Pericardium fibroblast (primary cell): ENCODE data around the gene ERGIC3. TPM values are rescaled to one million over a fixed set of nuclear protein-coding genes. Genes with fewer than 3 reads are reported as not detected.

Experiments
- total RNA-seq: library from RNA; depleted of rRNA; stranded (reverse); fragments of >200 nt; gene quantifications from 2 replicates; pipeline ENCODE4 v1.2.3, GENCODE V29; 2015

ERGIC3 gene
- total RNA-seq: 361 and 367 TPM in 2 replicates

GRCh38 chr20:35541783-35542662 lies at the start of gene ERGIC3:
Gene ERGIC3 (plus strand): TSS chr20:35542078. CDS start chr20:35542098, 20 bp downstream.

GRCh38 chr20:35529552-35529951 lies 12.3 kb upstream of the ERGIC3 start, which contains the start of gene C20orf173:
Gene C20orf173 (minus strand): TSS chr20:35529652. CDS start chr20:35529373, 279 bp downstream.

Other genes with a start within 250 kb of the ERGIC3 start
- gene FAM83C, start 249.7 kb upstream of the ERGIC3 start, total RNA-seq: not detected in 2 replicates
- gene UQCC1, start 130.1 kb upstream of the ERGIC3 start, total RNA-seq: 17.3 and 21.3 TPM in 2 replicates
- 12.7 and 16.5 TPM in 2 replicates for gene GDF5, start 103.8 kb upstream of the ERGIC3 start, total RNA-seq
- gene CEP250, start 86.5 kb upstream of the ERGIC3 start, total RNA-seq: 12.0 and 14.5 TPM in 2 replicates
- not detected in 2 replicates for gene C20orf173, start 12.4 kb upstream of the ERGIC3 start, total RNA-seq
- 12.4 and 13.5 TPM in 2 replicates for gene SPAG4, start 73.8 kb downstream of the ERGIC3 start, total RNA-seq
- 97.2 and 123 TPM in 2 replicates for gene CPNE1, start 122.8 kb downstream of the ERGIC3 start, total RNA-seq
- gene RBM12, start 122.8 kb downstream of the ERGIC3 start, total RNA-seq: 21.0 and 21.9 TPM in 2 replicates
- gene NFS1, start 157.3 kb downstream of the ERGIC3 start, total RNA-seq: 14.1 and 19.1 TPM in 2 replicates
- 415 and 424 TPM in 2 replicates for gene ROMO1, start 157.3 kb downstream of the ERGIC3 start, total RNA-seq
- gene RBM39, start 200.2 kb downstream of the ERGIC3 start, total RNA-seq: 145 and 162 TPM in 2 replicates
- gene PHF20, start 229.9 kb downstream of the ERGIC3 start, total RNA-seq: 20.3 and 46.7 TPM in 2 replicates